A673 (cell line): ENCODE results near the gene RHBDL2.

Experiments
- EZH2 ChIP-seq: fragments of 200-600 bp; sonication (generic); IDR thresholded peaks from 2 replicates; pipeline ENCODE4 v1.6.1; 2017; ENCODE audit warnings: borderline replicate concordance, low read depth, mild to moderate bottlenecking, mixed read lengths, antibody characterized with exemption, low read length; ENCODE audit not compliant: poor library complexity, severe bottlenecking
- TF ChIP-seq, protein P1 (sequence below): fragments of 300-800, 200-600 bp; sonication (generic); conservative IDR thresholded peaks from 2 replicates; pipeline ENCODE4 v1.5.1; 2017; ENCODE audit warnings: low read depth, mild to moderate bottlenecking, antibody characterized with exemption, low read length, moderate library complexity, mixed read lengths

DNA sequence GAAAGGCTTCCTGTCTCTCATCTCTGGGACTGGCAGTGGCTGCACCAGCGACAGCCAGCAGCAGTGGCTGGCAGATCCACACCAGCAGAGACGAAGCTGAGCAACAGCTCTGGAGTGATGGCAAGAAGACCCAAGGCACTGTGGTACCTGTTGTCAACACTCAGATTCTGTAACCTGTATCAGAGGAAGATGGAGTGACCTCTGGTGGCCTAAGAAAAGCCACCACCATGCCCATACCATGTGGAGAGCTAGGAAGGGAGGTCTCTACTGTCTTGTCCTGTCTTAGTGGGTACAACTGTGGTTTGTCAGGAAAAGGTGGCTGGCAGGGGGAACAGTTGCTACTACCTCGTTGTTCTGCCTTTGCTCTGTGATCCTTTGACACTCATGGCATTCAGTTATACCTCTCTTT, 22.5 kb upstream of the RHBDL2 start:
- TF ChIP-seq, protein P1, sequence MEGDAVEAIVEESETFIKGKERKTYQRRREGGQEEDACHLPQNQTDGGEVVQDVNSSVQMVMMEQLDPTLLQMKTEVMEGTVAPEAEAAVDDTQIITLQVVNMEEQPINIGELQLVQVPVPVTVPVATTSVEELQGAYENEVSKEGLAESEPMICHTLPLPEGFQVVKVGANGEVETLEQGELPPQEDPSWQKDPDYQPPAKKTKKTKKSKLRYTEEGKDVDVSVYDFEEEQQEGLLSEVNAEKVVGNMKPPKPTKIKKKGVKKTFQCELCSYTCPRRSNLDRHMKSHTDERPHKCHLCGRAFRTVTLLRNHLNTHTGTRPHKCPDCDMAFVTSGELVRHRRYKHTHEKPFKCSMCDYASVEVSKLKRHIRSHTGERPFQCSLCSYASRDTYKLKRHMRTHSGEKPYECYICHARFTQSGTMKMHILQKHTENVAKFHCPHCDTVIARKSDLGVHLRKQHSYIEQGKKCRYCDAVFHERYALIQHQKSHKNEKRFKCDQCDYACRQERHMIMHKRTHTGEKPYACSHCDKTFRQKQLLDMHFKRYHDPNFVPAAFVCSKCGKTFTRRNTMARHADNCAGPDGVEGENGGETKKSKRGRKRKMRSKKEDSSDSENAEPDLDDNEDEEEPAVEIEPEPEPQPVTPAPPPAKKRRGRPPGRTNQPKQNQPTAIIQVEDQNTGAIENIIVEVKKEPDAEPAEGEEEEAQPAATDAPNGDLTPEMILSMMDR, result peak; percentile 24; the same call in 1 of the 2 replicates
- TF ChIP-seq EZH2, result no peak
